DMS53 (cell line): Measurements from ENCODE around the gene PRKN.

ENCODE experiments used
- DNase-seq: peaks from one replicate; lab custom pipeline; 2025; lab: John Stamatoyannopoulos, UW

The PRKN gene

DNA sequence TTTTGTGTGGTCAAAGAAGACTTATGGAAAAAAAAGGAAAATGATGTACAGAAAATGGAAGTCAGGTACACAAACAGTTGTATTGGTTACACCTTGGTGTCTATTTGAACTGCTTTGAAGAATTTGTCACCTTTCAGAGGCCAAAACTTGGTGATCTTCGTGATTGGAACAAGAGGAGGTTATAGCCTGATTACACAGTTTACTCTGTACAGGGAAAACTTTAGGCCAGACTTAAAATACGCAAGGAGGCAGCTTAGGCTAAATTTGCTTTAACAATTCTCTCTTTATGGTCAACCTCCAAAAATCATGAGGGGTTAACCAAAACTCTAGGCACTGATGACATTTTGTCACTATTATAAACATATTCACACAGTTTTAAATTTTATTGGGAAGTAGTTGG is 353.7 kb downstream of the PRKN start:
- no peak for DNase-seq

- DNase-seq = peak; percentile 18
Observed at GRCh38 chr6:162373192-162373591, 354.4 kb downstream of the PRKN start.

GRCh38 chr6:162372106-162372505 is 355.5 kb downstream of the PRKN start:
- no peak for DNase-seq

DNA sequence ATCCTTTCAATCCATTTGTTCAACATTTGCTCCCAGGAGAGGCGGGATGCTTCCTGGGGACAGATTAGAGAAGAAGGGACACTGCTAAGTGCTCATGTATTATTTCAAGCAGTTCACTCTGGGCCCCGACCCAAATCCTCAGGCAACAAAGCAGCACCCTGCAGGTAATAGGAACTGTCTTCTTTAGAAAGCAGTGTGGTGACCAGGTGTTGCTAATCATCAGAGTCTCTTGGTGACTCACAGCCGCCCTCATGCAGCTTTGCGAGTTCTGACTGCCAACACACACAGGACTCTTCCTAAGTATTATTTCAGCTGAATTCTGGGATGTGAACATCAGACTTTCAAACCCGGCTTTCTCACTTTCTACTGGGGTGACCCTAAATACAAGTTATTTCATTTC is 356.4 kb downstream of the PRKN start:
- peak; percentile 15 for DNase-seq

DNA sequence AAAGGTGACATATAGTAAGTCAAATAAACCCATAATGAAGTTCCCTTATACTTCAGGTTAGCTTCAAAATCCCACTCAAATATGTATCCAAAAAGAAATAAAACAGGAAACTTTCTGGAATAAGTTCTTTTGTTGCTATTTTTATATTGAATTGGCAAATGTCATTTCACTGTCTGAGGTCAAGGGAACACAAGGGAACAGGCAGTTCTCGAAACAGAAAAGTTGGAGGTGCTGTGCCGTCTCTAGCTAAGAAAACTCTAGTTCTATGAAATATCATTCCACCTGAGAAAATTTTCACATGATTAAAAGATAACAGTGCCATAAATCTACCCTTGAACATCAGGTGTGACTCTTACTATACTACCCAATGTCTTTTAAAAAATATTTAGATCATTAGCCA is 358.5 kb downstream of the PRKN start:
- no peak for DNase-seq

GRCh38 chr6:162364488-162364887 is 363.1 kb downstream of the PRKN start:
- no peak for DNase-seq

GRCh38 chr6:162363757-162364156 is 363.8 kb downstream of the PRKN start:
- DNase-seq = no peak

DNA sequence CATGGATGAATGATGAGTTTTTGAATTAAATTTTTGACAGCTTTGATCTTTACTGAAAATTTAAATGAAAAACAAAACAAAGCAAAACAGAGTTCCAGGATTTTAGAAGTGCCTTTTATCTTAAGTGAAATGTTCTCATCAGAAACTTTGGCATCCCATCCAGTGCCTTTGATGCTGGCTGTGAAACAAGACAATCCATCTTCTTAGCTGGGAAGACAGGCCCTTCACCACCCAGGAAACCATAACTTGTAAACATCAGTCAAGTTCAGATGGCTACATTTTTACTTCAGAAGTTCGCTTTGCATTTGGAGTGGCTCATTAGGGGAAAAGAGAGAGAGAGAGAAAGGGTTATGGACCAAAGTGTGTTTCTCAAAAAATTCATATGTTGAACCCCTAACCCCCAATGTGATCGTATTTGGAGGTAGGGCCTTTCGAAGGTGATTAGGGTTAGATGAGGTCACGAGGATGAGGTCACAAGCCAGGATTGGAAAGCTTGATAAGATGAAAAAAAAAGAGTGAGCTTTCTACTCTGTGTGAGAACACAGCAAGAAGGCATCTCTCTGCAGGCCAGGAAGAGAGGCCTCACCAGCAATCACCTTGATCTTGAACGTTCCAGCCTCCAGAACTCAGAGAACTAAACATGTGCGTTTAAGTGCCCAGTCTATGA is 366.5 kb downstream of the PRKN start:
- no peak for DNase-seq

GRCh38 chr6:162358625-162359024 is 368.9 kb downstream of the PRKN start:
- no peak for DNase-seq

DNA sequence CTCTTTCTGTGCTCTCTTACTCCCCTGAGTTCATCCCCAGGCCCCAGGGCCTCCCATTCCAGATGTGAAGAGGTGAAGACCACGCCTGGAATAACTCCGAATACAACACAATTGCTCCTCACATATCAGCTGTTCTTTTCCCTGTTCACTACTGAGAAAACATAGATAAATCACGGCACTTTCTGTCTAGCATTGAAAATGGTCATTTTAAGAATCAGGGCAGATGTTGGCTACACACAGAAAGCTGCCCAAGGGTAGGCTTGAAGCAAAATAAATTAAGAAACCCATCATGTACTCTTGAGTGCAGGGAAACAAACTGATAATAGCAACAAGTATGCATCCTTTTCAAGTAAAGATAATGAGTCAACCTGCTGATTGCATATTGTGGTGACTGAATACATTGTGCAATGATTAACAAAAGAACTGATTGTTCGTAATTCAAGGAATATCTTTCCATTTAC is 382.5 kb downstream of the PRKN start:
- no peak for DNase-seq

DNA sequence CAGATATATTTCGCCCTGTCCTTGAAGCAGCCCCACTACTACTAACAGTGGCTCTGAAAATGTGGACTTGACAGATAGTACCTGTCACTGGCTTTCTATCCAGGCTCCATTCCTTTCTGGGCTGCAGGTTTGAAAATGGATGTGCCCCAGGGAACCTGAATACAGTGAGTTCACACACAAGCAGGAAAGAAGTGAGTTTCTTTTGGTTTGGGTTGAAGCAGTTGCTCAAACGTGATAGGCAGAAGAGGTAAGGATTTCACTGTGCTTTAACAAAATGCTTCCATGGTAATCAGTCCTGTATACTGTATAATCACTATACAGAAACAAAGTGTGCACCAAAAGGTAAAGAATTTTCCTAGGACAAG is 382.9 kb downstream of the PRKN start:
- DNase-seq = no peak

DNA sequence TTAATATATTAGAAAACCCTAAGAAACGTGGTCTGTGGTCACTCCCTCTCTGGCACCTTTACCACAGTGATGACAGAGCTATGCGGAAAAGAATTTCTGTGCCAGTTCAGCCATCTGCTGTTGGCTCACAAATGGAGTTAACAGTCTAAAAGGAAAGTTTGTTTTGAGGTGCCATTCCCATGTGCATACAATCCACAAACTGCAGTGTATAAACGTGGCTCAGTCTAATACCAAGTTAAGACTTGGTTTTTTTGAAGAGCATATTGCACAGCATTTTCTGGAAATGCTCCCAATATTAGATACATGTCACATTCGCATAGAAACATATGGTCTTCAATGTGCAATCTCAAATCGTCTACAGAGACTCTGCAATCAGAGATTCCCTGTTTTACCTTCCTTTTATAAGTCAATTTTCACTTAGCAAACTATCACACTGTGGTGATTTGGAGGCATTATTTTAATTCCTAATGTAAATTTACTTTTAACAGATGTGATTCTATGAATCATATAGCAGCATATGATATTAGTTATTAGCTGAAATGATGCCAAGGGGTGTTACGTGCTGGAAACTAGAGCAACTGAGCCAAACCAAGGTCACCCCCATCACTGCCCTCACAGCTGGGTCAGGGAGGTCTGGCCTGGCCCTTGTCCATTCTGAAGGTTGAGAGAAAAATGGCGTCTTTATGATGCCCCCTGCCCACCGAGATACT is 383.5 kb downstream of the PRKN start:
- DNase-seq = no peak

DNA sequence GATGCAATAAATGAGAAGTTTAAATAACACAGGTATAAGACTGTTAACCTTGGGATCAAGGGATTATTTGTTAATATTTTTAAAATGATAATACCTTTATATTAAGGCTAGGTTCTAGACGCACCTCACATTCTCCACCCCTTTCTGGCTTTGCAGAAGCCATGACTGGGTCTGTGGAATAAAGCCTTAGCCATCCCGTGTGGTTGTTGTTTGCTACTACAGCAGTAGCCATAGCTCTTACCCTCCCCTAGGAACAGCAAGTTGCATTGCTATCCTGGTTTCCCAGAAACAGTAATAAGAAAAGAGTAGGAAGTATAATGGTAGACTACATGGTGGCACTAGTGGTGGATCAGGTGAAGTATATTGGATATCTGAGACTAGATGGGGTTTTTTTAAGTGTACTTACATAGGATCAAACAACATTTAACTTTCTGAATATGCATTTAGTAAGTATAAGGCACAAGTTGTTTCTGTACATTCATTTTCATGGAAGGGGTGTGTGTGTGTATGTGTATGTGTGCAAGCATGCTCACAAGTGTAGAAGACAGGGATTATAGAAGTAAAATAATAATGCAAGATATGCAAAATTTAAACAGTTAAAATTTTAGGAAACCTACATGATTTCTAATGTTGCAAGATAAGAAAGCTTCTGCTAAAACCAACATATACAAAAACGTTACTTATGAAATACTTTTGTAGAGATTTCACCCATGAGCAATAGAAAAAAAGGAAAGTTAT is 384.2 kb downstream of the PRKN start:
- peak; percentile 6 for DNase-seq

DNA sequence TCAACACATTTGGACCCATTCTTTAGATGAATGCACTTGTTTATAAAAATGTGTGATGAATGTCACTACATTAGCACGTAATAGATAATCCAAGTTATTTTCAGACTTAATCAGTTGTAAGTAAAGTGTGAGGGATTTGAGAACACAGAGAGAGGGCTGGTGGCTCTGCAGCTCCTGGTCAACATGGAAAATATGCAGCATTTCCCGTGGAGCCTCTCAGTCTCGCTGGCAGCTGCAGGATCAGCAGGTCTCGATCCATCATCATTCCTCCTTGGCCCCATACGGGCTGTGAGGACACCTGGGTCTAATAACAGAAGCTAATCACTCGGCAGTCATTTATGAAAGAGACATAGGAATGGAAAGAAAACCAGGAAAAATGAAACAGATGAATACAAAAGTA is 390.2 kb downstream of the PRKN start:
- DNase-seq = no peak

DNA sequence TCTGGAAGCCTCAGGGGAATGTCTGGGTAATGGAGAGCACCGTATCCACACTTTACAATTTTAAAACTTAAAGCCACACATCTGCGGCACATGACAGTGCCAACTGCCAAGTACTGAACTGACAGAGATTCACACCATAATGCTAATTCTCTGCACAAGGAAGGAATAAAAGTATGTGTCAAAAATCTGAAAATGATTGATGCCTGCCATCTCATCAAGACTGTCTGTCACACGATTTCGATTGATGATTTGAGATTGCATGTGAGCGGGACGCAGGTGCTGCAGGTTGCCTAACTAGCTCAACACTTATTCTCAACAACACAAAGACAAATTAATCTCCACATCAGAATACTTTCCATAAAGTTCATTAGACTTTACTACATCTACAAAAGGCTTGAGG is 391.2 kb downstream of the PRKN start:
- no peak for DNase-seq

GRCh38 chr6:162332365-162332764 is 395.2 kb downstream of the PRKN start:
- DNase-seq = no peak

GRCh38 chr6:162331911-162332310 is 395.7 kb downstream of the PRKN start:
- DNase-seq = no peak

- DNase-seq = no peak
Observed at GRCh38 chr6:162325826-162326225, 401.7 kb downstream of the PRKN start.

DNA sequence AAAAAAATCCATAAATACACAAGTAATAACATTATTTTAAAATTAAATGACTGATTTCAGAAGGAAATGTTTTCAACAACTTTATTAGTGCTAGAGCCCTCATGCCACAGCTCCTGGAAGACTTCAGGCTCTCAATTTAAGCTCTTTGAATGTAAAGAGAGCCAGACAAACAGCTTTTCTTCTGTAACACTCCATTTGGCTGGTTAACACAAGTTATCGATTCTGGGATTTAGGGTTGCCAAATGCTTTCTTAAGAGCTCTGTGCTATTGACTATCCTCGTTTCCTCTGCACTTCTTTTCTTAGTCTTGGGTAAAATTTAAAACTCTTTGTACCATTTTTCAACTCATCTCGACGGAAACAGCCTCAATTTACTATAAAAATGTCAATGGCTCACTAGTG is 402.5 kb downstream of the PRKN start:
- no peak for DNase-seq

DNA sequence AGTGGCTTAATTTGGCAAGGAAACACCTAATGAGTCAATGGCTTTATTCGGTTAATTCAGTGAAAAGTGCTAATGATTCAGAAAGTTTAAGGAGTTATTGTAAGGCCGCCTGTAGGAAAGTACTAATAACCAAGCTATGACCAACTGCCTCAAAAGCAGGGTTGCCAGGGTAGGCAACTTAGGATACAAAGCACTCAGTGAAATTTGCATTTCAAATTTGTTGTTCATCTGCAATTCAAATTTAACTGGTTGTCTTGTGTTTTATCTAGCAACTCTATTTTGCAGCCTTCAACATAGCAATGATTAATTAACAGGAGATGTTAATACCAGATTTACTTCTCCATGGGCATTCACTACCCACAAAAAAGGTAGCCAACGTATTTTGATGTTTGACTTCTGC is 412.3 kb downstream of the PRKN start:
- DNase-seq = no peak

DNA sequence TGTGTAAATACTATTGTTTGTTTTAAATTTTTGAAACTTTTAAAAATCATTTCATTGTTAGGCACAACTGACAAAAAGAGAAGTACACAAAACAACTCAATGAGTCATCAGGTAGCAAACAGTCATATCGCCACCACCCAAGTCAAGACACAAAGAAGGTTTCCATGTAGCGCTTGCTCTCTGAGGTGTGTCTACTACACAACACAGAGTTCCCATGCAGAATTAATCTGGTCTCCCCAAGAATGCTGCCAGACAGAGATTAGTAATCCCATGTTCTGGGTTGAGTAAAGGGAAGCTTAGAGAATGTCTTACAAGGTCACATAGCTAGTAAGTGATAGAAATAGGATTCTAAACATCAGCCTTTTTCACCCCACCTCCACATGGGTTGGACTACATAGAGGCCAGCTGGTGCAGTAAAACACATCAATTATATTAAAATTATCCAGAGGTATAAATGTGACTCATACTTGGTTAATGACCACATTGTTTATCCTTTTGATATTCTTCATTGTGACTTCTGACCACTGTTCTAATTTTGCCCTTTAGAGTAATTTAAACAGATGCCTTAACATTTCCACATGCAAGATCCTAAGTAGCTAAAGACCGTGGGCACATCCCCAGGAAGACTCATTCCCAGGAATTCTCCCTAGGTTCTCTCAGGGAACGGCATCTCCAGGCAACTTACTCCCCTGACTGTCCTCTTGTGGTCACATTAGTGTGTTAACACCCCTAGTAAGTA is 413.5 kb downstream of the PRKN start:
- DNase-seq = peak; percentile 30

- DNase-seq = no peak
Observed at GRCh38 chr6:162307865-162308264, 419.7 kb downstream of the PRKN start.

DNA sequence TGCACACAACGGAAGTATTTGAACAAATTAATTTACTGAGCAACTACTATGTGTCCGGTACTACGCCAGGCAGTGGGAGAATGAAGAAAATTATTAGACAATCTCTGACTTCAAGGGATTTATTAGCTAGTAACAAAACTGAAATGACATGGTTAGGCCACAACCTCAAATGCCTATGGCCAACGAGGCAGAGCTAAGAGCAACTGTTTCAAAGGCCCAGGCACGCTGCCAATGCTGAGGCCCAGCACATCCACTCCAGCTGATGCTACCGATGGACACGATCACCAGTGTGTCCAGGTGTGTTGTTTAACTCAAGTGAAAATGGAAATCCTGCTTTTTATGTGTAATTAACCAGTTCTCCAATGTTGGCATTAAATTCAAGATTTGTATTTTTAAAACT is 420.9 kb downstream of the PRKN start:
- DNase-seq = no peak
